Hematopoietic multipotent progenitor cell (in vitro differentiated cells): ENCODE results near the gene PIK3R2. TPM values are rescaled to one million over a fixed set of nuclear protein-coding genes. Genes with fewer than 3 reads are reported as not detected.

Experiments used
- DNase-seq, 3 donors: peaks; one replicate each; pipeline ENCODE4 v3.0.0-alpha.2; 2011 to 2015; ENCODE audit warnings: low read depth in 2 of 3, low spot score in 2 of 3
- total RNA-seq: library from RNA; depleted of rRNA; stranded (reverse); fragments of >200 nt; gene quantifications from one replicate; pipeline ENCODE4 v1.2.3, GENCODE V29; 2012

PIK3R2 gene
- total RNA-seq, 1 donor = 19.9 TPM

DNA sequence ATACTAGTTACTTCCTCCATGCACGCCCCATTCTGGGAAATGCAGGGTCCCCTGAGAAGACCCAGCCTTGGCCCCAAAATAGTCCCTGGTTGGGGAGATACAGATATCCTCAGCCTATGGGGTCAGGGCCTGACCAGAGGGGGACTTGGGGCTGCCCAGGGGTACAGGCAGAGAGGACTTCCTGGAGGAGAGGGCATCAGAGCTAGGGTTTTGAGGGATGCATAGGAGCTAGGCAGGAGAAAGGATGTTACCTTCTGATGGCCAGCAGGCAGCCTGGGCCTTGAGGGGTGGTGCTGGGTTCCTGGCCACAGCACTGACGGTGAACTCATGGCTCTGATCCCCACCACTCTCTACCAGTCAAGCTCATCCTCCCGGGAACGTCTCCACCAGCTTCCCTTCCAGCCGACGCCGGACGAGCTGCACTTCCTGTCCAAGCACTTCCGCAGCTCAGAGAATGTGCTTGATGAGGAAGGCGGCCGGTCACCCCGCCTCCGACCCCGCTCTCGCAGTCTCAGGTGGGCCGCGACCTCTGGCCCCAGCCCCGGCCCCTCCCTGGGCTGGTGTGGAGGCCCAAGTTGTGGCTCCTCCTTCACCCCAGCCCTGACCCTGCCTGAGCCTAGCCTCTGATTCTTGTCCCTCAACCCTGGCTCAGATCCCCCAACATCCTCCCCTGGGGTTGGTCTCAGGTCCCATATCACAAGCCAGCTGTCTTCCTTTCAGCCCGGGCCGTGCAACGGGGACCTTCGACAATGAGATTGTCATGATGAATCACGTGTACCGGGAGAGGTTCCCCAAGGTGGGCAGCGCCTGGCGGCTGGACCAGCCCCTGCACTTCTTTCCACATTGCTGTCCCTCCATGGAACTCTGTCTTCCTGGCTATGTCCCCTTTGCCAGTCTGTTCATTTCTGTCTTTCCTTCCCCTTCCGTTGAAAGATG is 29.8 kb upstream of the PIK3R2 start:
- DNase-seq = no peak

DNA sequence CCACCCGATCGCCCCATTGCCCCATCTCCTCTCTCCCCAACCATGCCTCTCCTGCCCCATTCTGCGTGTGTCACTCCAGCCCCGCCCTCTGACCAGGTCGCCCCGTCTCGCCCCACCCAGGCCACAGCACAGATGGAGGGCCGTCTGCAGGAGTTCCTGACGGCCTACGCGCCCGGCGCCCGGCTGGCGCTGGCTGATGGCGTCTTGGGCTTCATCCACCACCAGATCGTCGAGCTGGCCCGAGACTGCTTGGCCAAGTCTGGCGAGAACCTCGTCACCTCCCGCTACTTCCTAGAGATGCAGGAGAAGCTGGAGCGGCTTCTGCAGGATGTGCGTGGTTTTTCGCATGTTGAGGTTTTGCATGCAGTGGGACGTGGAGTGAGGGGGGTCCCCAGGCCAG is 29.1 kb upstream of the PIK3R2 start:
- no peak for DNase-seq

DNA sequence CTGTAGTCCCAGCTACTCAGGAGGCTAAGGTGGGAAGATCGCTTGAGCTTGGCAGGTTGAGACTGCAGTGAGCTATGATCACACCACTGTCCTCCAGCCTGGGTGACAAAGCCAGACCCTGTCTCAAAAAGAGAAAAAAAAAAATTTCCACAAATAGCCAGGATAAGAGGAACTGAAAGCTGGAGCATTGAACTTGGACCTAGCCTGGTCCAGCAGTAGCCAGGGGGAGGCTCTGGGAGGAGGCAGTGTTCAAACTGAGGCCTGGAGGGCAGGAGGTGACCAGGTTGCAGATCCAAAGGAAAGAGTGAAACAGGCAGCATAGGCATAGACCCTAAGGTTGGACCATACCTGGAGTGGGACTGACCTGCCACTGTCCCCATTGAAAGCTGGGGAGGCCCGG is 26.9 kb upstream of the PIK3R2 start:
- no peak for DNase-seq

DNA sequence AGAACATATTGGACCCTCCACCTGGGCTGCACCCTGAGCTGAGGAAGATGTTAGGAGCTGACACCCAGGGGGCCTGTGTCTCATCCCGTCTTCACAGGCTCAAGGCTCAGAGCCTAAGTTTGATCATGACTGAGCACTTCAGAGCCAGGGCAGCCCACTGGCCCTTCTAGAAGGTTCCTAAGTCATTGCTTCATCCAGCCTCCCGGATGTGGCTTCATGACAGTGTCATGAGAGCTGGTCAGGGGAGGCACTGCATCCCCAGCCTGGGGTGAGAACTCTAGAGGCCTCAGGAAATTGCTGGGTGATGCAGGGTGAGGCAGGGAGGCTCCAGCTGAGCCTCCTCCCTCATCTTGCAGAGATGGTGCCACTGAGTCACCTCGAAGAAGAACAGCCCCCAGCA is 24.9 kb upstream of the PIK3R2 start:
- no peak for DNase-seq

DNA sequence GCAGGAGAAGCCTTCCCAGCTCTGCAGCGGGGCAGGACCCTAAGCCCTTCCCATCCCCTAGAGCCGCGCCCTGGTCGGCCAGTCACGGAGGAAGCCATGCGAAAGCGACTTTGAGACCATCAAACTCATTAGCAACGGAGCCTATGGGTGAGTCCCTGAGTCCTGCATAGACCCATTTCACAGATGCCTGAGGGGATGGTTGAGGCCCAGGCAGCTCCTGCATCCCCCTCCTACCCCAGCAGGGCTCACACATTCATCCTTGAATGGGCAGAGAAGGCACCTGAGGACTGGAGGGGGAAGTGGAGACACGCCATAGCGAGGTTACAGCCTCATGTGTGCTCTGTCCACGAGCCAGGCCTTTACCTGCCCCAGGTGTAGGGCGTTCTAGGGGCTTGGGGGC is 24.2 kb upstream of the PIK3R2 start:
- no peak for DNase-seq

DNA sequence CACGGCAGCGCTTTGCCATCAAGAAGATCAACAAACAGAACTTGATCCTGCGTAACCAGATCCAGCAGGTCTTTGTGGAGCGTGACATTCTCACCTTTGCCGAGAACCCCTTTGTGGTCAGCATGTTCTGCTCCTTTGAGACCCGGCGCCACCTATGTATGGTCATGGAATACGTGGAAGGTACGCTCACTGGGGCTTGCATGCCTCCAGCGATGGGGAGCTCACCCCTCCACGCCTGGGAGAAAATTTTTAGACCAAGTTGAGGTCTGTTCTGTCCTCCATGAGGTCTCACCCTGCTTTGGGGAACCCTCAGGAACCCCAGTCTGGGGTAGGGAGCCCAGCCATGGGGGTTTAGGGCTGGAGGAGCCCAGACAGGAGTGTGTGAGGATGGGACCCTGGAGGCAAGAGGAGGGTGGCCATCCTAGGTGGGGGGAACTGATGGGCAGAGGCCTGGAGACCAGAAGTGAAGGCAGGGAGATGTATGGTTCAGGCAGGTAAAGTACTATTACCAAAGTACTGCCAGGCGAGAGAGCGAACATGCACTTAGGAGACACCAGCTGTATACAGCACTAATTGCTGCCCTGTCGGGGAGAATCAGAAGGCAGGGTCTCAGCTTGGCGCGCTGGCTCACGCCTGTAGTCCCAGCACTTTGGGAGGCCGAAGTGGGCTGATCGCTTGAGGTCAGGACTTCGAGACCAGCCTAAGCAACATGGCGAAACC is 22.3 kb upstream of the PIK3R2 start:
- no peak for DNase-seq

DNA sequence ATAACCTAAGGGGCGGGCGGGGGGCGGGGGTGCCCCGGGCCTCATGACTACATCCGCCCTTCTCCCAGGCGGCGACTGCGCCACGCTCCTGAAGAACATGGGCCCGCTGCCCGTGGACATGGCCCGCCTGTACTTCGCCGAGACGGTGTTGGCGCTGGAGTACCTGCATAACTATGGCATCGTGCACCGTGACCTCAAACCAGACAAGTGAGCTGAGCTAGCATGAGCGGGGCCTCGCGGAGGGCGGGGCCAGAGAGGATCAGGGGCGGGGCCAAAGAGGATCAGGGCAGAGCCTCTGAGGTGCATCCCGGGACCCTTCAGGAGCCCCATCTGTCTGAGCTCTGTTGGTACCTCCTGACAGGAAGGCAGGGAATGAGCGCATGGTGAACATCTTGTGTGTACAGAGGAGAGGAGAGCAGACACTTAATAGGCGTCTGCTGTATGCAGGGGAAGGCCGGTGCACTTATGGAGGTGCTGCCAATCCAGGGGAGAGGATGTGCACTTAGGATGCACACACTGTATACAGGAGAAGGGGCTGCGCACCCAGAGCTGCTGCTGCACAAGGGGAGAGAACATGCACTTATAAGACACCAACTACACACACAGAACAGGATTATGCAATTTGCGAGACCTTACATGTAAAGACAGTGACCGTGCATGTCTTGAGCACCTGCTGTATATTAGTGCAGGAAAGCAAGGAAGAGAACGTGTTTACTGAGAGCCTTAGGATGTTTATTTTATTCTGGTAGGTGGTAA is 20.9 kb upstream of the PIK3R2 start:
- DNase-seq = no peak

DNA sequence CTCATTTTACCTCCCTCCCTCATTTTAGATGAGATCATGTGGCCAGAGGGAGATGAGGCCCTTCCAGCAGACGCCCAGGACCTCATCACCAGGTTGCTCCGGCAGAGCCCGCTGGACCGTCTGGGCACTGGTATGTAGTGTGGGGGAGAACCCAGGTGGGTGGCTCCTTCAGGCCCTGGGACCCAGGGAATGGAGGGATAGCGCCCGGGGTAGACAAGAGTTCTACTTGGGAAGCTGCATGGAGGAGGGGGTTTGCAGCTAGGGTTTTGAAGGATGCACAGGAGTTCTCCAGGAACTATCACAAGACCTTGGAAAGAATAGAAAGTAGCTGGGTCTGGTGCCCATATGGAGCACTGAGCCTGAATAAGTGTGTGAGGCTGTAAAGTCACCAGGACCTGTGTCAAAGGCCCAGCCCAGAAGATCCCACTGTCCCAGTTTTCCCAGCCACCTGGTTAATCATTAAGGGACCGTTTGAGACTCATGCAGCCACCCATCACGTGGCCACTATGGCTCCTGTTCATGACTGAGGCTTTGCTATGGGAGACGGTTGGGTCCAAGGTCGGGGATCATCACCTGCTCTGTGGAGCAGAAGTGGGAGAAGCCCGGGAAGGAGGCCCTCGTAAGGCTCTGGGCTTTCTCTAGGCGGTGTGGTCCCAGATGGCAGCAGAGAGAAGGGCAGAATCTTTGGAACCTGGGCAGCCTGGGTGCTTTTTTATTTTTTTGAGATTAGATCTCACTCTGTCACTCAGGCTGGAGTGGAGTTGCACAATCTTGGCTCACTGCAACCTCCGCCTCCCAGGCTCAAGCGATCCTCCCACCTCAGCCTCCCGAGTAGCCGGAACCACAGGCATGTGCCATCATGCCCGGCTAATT is 17.0 kb upstream of the PIK3R2 start:
- DNase-seq = no peak

DNA sequence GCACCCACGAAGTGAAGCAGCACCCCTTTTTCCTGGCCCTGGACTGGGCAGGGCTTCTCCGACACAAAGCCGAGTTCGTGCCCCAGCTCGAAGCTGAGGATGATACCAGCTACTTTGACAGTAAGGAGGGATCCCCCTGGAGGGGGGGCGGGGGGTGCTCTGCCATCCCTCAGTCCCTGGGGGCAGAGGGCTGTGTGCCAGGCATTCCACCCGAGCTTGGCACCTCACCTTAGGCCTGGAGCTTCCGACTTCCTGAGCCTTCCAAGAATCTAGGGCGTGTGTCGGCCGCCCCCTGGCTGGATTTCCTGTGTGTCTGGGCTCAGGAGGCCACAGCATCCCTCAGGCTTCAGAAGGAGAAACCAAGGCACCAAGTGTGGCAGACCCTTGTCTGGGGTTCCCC is 15.7 kb upstream of the PIK3R2 start:
- DNase-seq = no peak

DNA sequence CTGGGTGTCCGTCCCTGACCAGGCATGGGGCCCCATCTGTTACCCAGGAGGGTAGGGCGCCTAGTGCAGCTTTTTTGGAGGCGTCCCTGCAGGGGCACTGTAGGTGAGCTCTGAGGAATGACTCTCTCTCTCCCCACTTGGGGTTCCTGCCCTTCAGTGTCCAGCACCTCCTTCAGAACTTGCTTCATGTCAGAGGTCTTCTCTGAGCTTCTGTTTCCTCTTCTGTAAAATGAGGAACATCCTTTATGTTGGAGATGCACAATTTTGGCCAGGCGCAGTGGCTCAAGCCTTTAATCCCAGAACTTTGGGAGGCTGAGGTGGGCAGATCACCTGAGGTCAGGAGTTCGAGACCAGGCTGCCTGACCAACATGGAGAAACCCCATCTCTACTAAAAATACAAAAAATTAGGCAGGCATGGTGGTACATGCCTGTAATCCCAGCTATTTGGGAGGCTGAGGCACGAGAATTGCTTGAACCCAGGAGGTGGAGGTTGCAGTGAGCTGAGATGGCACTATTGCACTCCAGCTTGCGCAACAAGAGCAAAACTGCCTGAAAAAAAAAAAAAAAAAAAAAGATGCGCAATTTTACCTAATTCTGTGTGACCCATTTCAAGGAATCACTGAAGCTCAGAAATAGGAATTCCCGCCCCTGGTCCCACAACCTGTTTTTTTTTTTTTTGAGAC is 15.2 kb upstream of the PIK3R2 start:
- no peak for DNase-seq

DNA sequence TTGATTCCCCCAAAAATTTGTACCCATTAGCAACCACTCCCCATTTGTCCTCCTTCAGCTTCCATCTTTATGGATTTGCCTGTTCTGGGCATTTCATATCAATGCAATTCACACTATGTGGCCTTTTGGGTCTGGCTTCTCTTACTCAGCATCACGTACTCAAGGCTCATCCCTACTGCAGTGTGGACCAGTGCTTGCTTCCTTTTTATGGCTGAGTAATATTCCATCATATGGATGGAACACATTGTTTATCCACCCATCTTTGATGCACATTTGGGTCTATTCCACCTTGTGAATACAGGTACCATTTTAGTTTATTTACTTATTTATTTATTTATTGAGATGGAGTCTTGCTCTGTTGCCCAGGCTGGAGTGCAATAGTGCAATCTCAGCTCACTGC is 12.5 kb upstream of the PIK3R2 start:
- DNase-seq = no peak

DNA sequence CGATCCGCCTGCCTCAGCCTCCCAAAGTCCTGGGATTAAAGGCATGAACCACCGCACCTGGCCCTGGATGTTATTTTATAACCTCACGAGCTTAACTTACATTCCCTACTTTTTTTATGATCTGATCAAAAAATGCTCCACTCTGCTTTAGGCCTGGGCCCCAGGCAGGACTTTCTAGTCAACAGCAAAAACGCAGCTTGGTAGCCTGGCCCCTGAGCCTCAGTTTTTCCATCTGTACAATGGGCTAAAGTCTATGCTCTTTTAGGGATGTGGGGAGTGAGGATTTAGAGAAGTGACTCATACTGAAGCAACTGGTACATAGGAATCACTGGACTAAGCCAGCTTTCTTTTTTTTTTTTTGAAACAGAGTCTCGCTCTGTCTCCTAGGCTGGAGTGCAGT is 11.9 kb upstream of the PIK3R2 start:
- no peak for DNase-seq

DNA sequence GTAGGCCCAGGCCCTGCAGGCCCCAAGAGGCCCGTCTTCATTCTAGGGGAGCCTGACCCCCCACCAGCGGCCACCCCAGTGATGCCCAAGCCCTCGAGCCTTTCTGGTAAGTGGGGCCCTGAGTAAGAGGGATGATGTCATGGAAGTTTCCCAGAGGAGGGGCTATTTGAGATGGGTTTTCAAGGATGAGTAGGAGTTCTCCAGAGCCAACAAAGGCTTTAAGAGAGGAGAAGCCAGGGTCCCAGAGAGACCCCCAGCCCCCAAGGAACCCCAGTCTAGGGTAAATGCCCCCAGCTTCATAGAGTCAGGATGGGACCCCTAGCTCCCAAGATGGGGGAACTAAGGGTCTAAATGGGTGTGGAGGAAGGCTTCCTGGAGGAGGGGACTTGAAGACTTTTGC is 9.1 kb upstream of the PIK3R2 start:
- DNase-seq = no peak

DNA sequence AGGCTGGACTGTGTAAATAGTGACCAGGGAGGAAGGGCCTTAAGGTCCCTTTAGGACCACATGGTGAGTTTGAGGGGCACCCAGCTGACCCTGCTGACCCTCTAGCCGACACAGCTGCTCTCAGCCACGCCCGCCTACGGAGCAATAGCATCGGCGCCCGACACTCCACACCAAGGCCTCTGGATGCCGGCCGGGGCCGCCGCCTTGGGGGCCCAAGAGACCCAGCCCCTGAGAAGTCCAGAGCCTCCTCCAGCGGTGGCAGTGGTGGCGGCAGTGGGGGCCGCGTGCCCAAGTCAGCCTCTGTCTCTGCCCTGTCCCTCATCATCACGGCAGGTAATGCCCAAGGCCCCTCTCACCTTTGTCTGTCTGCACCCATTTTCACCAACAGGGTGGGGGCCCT is 8.6 kb upstream of the PIK3R2 start:
- DNase-seq = no peak

DNA sequence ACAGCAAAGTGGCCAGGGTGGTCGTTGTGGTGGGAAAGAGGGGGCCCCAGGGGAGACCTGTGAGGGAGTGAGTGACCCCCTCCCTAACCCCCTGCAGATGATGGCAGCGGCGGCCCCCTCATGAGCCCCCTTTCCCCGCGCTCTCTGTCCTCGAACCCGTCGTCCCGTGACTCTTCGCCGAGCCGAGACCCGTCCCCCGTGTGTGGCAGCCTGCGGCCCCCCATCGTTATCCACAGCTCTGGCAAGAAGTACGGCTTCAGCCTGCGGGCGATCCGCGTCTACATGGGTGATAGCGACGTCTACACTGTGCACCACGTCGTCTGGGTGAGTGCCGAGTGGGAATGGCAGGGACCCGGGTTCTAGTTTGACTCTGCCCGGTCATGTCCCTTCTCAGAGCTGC is 8.1 kb upstream of the PIK3R2 start:
- DNase-seq = no peak

DNA sequence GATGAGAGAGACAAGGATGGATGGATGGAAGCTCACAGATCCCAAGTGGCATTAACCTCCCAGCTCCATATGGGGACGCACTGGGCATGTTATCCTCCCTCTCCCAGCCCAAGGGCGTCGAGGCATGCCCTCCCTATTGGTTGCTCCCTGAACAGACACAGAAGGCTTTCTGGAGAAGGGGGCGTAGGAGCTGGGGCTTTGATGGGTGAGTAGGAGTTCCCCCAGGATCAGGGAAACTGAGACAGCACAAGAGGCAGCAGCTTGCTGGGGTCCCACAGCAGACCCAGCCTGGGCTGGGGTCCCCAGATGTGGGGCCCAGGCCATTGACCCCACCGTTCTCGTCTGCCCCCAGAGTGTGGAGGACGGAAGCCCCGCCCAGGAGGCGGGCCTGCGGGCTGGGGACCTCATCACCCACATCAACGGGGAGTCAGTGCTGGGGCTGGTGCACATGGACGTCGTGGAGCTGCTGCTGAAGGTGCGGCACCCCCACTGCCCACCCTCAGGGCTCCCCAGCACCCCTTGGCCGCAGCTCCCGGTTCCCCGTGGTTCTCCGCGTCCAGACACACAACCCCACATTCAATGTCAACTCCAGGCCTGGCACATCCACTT is 7.5 kb upstream of the PIK3R2 start:
- DNase-seq = no peak

DNA sequence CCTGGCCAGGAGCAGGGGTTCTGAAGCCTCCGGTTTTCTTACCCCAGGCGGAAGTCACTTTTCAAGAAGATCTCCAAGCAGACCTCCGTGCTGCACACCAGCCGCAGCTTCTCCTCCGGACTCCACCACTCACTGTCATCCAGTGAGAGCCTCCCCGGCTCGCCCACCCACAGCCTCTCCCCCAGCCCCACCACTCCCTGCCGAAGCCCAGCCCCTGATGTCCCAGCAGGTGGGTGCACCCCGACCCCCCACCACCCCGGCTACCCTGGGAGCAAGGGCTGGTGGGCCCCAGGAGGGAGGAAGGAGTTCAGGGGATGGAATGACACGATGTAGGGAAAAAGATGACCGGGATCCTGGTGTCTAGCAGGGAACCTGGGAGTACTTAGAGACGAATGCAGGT is 5.6 kb upstream of the PIK3R2 start:
- DNase-seq = no peak

DNA sequence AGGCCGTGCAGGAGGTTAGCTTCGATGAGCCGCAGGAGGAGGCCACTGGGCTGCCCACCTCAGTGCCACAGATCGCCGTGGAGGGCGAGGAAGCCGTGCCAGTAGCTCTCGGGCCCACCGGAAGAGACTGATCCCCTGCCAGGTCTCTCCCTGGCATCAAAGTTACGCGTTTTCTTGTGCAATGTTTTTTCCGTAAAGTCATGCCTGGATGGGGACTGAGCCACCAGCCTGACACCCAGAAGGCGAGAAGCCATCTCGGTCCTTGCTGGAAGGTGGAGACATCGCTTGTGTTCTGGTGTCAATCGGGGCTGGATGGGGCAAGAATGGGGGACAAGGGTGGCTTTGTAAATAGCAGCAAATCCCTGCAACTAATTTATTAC is 3.4 kb upstream of the PIK3R2 start:
- no peak for DNase-seq

DNA sequence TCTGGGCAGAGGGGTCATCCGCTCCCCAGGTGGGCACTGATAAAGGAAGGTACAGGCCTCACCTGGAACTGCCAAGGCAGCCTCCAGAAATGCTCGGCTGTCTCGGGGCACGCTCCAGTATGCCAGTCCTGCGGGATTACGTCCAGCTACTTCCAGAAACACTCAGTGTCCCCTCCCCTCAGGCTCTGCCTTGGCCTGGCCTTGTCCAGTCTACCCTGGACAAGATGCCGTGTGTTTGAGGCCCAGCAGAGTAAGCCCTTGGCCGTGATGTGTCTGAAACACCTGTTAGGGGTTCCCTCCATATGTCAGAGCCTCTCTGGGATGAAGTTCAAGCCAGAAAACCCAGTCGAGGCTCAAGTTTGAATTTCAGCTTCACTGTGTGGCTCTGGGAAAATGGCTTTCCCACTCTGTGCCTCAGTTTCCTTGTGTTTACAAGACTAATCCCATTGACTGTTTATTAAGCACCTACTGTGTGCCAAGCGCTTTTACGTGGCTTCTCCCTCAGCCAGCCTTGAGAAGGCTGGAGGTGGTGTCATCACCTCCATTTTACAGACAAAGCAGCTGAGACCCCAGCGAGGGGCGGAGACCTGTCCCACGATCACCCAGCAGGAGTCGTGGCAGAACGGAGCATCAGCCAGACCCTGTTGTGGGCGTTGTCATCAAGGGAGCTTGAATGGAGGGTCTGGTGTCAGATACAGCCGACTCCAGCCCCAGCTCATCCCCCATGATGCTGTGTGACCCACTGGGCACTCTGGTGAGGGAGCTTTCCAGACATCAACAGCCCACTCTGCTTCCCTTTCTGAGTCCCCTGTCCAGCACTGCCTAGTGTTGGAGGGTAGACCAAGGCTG is 2.0 kb upstream of the PIK3R2 start:
- no peak for DNase-seq
